Lower lobe of right lung (tissue), 2 donors: ENCODE measurements around the gene KIF13A. TPM values are rescaled to one million over a fixed set of nuclear protein-coding genes. Genes with fewer than 3 reads are reported as not detected.

Source experiments
- ATAC-seq, 2 donors: fragments of 200-7000 bp; cut with Tn5 transposase; one replicate each; pipeline ENCODE4 v1.9.1; 2020 to 2022; ENCODE audit warnings: mild to moderate bottlenecking in 2 of 2, moderate library complexity in 2 of 2
- DNase-seq: peaks from one replicate; pipeline ENCODE4 v3.0.0-alpha.2; 2020
- H3K27ac ChIP-seq: fragments of 200-600 bp; one replicate; pipeline ENCODE4 v1.8.0; 2022
- H3K27me3 ChIP-seq: fragments of 200-600 bp; one replicate; pipeline ENCODE4 v1.8.0; 2022; ENCODE audit warnings: low read depth
- H3K36me3 ChIP-seq: fragments of 200-600 bp; one replicate; pipeline ENCODE4 v1.8.0; 2022; ENCODE audit warnings: mild to moderate bottlenecking
- H3K4me1 ChIP-seq: fragments of 200-600 bp; one replicate; pipeline ENCODE4 v1.8.0; 2022
- H3K4me3 ChIP-seq: fragments of 200-600 bp; one replicate; pipeline ENCODE4 v1.8.0; 2022; ENCODE audit warnings: mild to moderate bottlenecking
- H3K9me3 ChIP-seq: fragments of 200-600 bp; one replicate; pipeline ENCODE4 v1.8.0; 2022
- intact Hi-C: fragments of 100-400 bp; cut with DNase I; formaldehyde crosslinking; loops from one replicate; pipeline ENCODE4 v1.11.0; 2022
- total RNA-seq: library from RNA; stranded (reverse); fragmentation: NEBNext Ultra II Directional; extraction: Animal tissue kit (Norgen Biotek cat#: 25700); gene quantifications from one replicate; pipeline ENCODE4 v1.2.1, GENCODE V29; 2021
- TF ChIP-seq, protein P1 (sequence below): fragments of 200-600 bp; IDR thresholded peaks from one replicate; pipeline ENCODE4 v1.8.0; 2022; ENCODE audit warnings: antibody characterized with exemption, mild to moderate bottlenecking
- donor health status: DM: no; HTN: yes; CAD: no; lungs with severe emphysema.

KIF13A gene
- total RNA-seq, 1 donor from 2014 or later, result 55.2 TPM

- intact Hi-C loops, result no loop called here
- Histone ChIP-seq H3K4me1 (no peaks in the 10 kb centered on the region), H3K36me3 (peaks cover 100% of the 10 kb centered on the region), H3K9me3 (no peaks in the 10 kb centered on the region), H3K27ac (no peak overlapping the region), H3K4me3 (no peak overlapping the region), H3K27me3 (no peaks in the 10 kb centered on the region)
- no peak for DNase-seq
- ATAC-seq, result no peak
- TF ChIP-seq, protein P1, sequence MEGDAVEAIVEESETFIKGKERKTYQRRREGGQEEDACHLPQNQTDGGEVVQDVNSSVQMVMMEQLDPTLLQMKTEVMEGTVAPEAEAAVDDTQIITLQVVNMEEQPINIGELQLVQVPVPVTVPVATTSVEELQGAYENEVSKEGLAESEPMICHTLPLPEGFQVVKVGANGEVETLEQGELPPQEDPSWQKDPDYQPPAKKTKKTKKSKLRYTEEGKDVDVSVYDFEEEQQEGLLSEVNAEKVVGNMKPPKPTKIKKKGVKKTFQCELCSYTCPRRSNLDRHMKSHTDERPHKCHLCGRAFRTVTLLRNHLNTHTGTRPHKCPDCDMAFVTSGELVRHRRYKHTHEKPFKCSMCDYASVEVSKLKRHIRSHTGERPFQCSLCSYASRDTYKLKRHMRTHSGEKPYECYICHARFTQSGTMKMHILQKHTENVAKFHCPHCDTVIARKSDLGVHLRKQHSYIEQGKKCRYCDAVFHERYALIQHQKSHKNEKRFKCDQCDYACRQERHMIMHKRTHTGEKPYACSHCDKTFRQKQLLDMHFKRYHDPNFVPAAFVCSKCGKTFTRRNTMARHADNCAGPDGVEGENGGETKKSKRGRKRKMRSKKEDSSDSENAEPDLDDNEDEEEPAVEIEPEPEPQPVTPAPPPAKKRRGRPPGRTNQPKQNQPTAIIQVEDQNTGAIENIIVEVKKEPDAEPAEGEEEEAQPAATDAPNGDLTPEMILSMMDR, result no peak
Measured at GRCh38 chr6:17780061-17780460, 207.4 kb downstream of the KIF13A start.

- Histone ChIP-seq H3K4me1 (no peaks in the 10 kb centered on the region), H3K4me3 (no peak overlapping the region), H3K27ac (no peak overlapping the region), H3K9me3 (no peaks in the 10 kb centered on the region), H3K36me3 (peaks cover 90% of the 10 kb centered on the region), H3K27me3 (no peaks in the 10 kb centered on the region)
- TF ChIP-seq, protein P1, result no peak
- no peak for DNase-seq
- intact Hi-C loops, result no loop called here
- ATAC-seq, result no peak
Measured at GRCh38 chr6:17771609-17772008, 215.8 kb downstream of the KIF13A start.

GRCh38 chr6:17768881-17769280 is 218.6 kb downstream of the KIF13A start:
- no peaks in the 10 kb centered on the region for H3K9me3 ChIP-seq
- H3K36me3 ChIP-seq, result peaks cover 87% of the 10 kb centered on the region
- no peaks in the 10 kb centered on the region for H3K4me1 ChIP-seq
- TF ChIP-seq, protein P1, result no peak
- H3K27me3 ChIP-seq, result no peaks in the 10 kb centered on the region
- ATAC-seq (no peak), DNase-seq (no peak)
- no peak overlapping the region for H3K27ac ChIP-seq
- intact Hi-C loops, result no loop called here
- no peak overlapping the region for H3K4me3 ChIP-seq

GRCh38 chr6:17768388-17768787 is 219.0 kb downstream of the KIF13A start:
- peaks cover 87% of the 10 kb centered on the region for H3K36me3 ChIP-seq

GRCh38 chr6:17762651-17763050 is 224.8 kb downstream of the KIF13A start:
- no peak overlapping the region for H3K27ac ChIP-seq
- TF ChIP-seq, protein P1, result no peak
- H3K4me1 ChIP-seq, result no peaks in the 10 kb centered on the region
- ATAC-seq, result no peak
- peaks cover 65% of the 10 kb centered on the region for H3K36me3 ChIP-seq
- no peak overlapping the region for H3K4me3 ChIP-seq
- intact Hi-C loops, result no loop called here
- no peaks in the 10 kb centered on the region for H3K27me3 ChIP-seq
- no peaks in the 10 kb centered on the region for H3K9me3 ChIP-seq
- DNase-seq, result no peak

More at GRCh38 chr6:17768388-17768787, 219.0 kb downstream of the KIF13A start:
- Histone ChIP-seq H3K27me3 (no peaks in the 10 kb centered on the region), H3K4me1 (no peaks in the 10 kb centered on the region), H3K9me3 (no peaks in the 10 kb centered on the region), H3K27ac (no peak overlapping the region), H3K4me3 (no peak overlapping the region)
- intact Hi-C loops, result no loop called here
- DNase-seq (no peak), ATAC-seq (no peak)
- TF ChIP-seq, protein P1, result no peak

GRCh38 chr6:17758119-17758518 is 229.3 kb downstream of the KIF13A start:
- H3K9me3 ChIP-seq, result no peaks in the 10 kb centered on the region
- no peak for ATAC-seq

More at GRCh38 chr6:17758119-17758518, 229.3 kb downstream of the KIF13A start:
- Histone ChIP-seq H3K36me3 (peaks cover 33% of the 10 kb centered on the region), H3K4me1 (no peaks in the 10 kb centered on the region), H3K27me3 (no peaks in the 10 kb centered on the region), H3K27ac (no peak overlapping the region), H3K4me3 (no peak overlapping the region)
- intact Hi-C loops, result no loop called here
- TF ChIP-seq, protein P1, result no peak
- DNase-seq, result no peak
